H9 (cell line): ENCODE measurements around the gene KRT25. TPM values are rescaled to one million over a fixed set of nuclear protein-coding genes. Genes with fewer than 3 reads are reported as not detected.

Source experiments
- DNase-seq: peaks from one replicate; pipeline ENCODE4 v3.0.0-alpha.2; 2017
- H2AFZ ChIP-seq: one replicate; pipeline ENCODE4 v1.6.1; 2013; ENCODE audit warnings: mild to moderate bottlenecking, low read length, control low read depth, moderate library complexity
- H2AK5ac ChIP-seq: 2 replicates; pipeline ENCODE4 v1.6.1; 2013; ENCODE audit warnings: low read length, control low read depth, mixed read lengths; ENCODE audit not compliant: insufficient read length
- H2BK120ac ChIP-seq: one replicate; pipeline ENCODE4 v1.6.1; 2013; ENCODE audit warnings: low read depth, mild to moderate bottlenecking, low read length, control low read depth, inconsistent platforms; ENCODE audit not compliant: poor library complexity, severe bottlenecking
- H2BK12ac ChIP-seq: 2 replicates; pipeline ENCODE4 v1.6.1; 2013; ENCODE audit warnings: low read length, control low read depth, mixed read lengths, low read depth; ENCODE audit not compliant: insufficient read length
- H2BK15ac ChIP-seq: 2 replicates; pipeline ENCODE4 v1.6.1; 2013; ENCODE audit warnings: low read depth, low read length, control low read depth
- H2BK20ac ChIP-seq: one replicate; pipeline ENCODE4 v1.6.1; 2013; ENCODE audit warnings: low read depth, mild to moderate bottlenecking, low read length, control low read depth, inconsistent platforms; ENCODE audit not compliant: poor library complexity, severe bottlenecking
- H2BK5ac ChIP-seq: 2 replicates; pipeline ENCODE4 v1.6.1; 2013; ENCODE audit warnings: low read length, control low read depth, mixed read lengths; ENCODE audit not compliant: insufficient read length
- H3K14ac ChIP-seq: 2 replicates; pipeline ENCODE4 v1.6.1; 2013; ENCODE audit warnings: low read length, control low read depth; ENCODE audit not compliant: insufficient read depth
- H3K18ac ChIP-seq: 2 replicates; pipeline ENCODE4 v1.6.1; 2013; ENCODE audit warnings: low read depth, mild to moderate bottlenecking, mixed read lengths, low read length, control low read depth; ENCODE audit not compliant: insufficient read length
- H3K23ac ChIP-seq: 2 replicates; pipeline ENCODE4 v1.6.1; 2013; ENCODE audit warnings: low read length, control low read depth, mixed read lengths, low read depth; ENCODE audit not compliant: insufficient read length
- H3K23me2 ChIP-seq: 2 replicates; pipeline ENCODE4 v1.6.1; 2013; ENCODE audit warnings: low read depth, mild to moderate bottlenecking, mixed read lengths, low read length, control low read depth; ENCODE audit not compliant: insufficient read length, poor library complexity, severe bottlenecking
- H3K27ac ChIP-seq: 2 replicates; pipeline ENCODE4 v1.5.1; 2013; ENCODE audit warnings: low read length, control low read depth, mixed read lengths, low read depth; ENCODE audit not compliant: insufficient read length
- H3K27me3 ChIP-seq: 2 replicates; pipeline ENCODE4 v1.6.1; 2013; ENCODE audit warnings: low read length, control low read depth, inconsistent platforms; ENCODE audit not compliant: insufficient read depth
- H3K4ac ChIP-seq: 2 replicates; pipeline ENCODE4 v1.6.1; 2013; ENCODE audit warnings: low read depth, mild to moderate bottlenecking, control low read depth, inconsistent platforms, low read length, moderate library complexity
- H3K4me1 ChIP-seq: 2 replicates; pipeline ENCODE4 v1.6.1; 2013; ENCODE audit warnings: low read length, control low read depth, inconsistent platforms; ENCODE audit not compliant: insufficient read depth
- H3K4me2 ChIP-seq: 2 replicates; pipeline ENCODE4 v1.6.1; 2013; ENCODE audit warnings: low read length, control low read depth, mixed read lengths; ENCODE audit not compliant: insufficient read length, insufficient read depth
- H3K56ac ChIP-seq: 2 replicates; pipeline ENCODE4 v1.6.1; 2013; ENCODE audit warnings: low read depth, mild to moderate bottlenecking, mixed read lengths, low read length, control low read depth; ENCODE audit not compliant: insufficient read length
- H3K79me1 ChIP-seq: 2 replicates; pipeline ENCODE4 v1.6.1; 2013; ENCODE audit warnings: low read depth, mild to moderate bottlenecking, moderate library complexity, low read length, control low read depth, inconsistent platforms; ENCODE audit not compliant: insufficient read depth, poor library complexity, severe bottlenecking
- H3K79me2 ChIP-seq: 2 replicates; pipeline ENCODE4 v1.6.1; 2013; ENCODE audit warnings: low read length, control low read depth, inconsistent platforms; ENCODE audit not compliant: insufficient read depth
- H3K9ac ChIP-seq: 2 replicates; pipeline ENCODE4 v1.6.1; 2013; ENCODE audit warnings: low read length, control low read depth, mixed read lengths; ENCODE audit not compliant: insufficient read length; ENCODE audit errors: extremely low read depth
- H3K9me3 ChIP-seq: one replicate; pipeline ENCODE4 v1.6.1; 2013; ENCODE audit warnings: low read depth, low read length, inconsistent platforms; ENCODE audit not compliant: control insufficient read depth
- H3T11ph ChIP-seq: one replicate; pipeline ENCODE4 v1.6.1; 2013; ENCODE audit warnings: mild to moderate bottlenecking, low read length, control low read depth, inconsistent platforms
- H4K20me1 ChIP-seq: one replicate; pipeline ENCODE4 v1.6.1; 2013; ENCODE audit not compliant: control insufficient read depth, insufficient read length, insufficient read depth
- H4K5ac ChIP-seq: 2 replicates; pipeline ENCODE4 v1.6.1; 2013; ENCODE audit warnings: low read depth, mild to moderate bottlenecking, mixed read lengths, low read length, control low read depth; ENCODE audit not compliant: insufficient read length
- H4K8ac ChIP-seq: replicated peaks from 2 replicates; pipeline ENCODE4 v1.6.1; 2013; ENCODE audit warnings: low read length, control low read depth, mixed read lengths, low read depth; ENCODE audit not compliant: insufficient read length
- H4K91ac ChIP-seq: 2 replicates; pipeline ENCODE4 v1.6.1; 2013; ENCODE audit warnings: low read depth, mild to moderate bottlenecking, moderate library complexity, mixed read lengths, low read length, control low read depth; ENCODE audit not compliant: insufficient read length
- H3K27ac Mint-ChIP-seq, 3 experiments: 2 replicates in 2 of 3; 3 replicates in 1 of 3; pipeline ENCODE4 v1.8.0; 2020 to 2021; ENCODE audit warnings: mixed read lengths in 3 of 3, mild to moderate bottlenecking in 1 of 3, moderate library complexity in 1 of 3
- H3K27me3 Mint-ChIP-seq: 2 replicates; pipeline ENCODE4 v1.8.0; 2021; ENCODE audit warnings: low read depth, mild to moderate bottlenecking, moderate library complexity, mixed read lengths
- H3K36me3 Mint-ChIP-seq, 3 experiments: 2 replicates in 2 of 3; 3 replicates in 1 of 3; pipeline ENCODE4 v1.8.0; 2020 to 2021; ENCODE audit warnings: low read depth in 3 of 3, mixed read lengths in 3 of 3; ENCODE audit not compliant: insufficient read depth in 1 of 3
- H3K4me1 Mint-ChIP-seq, 2 experiments: 2 replicates each; pipeline ENCODE4 v1.8.0; 2020; ENCODE audit warnings: mixed read lengths in 2 of 2
- H3K4me3 Mint-ChIP-seq, 2 experiments: 2 replicates in 1 of 2; 3 replicates in 1 of 2; pipeline ENCODE4 v1.8.0; 2020 to 2021; ENCODE audit warnings: mild to moderate bottlenecking in 2 of 2, mixed read lengths in 2 of 2, moderate library complexity in 1 of 2
- H3K9me3 Mint-ChIP-seq, 2 experiments: 2 replicates in 1 of 2; 3 replicates in 1 of 2; pipeline ENCODE4 v1.8.0; 2020; ENCODE audit warnings: mild to moderate bottlenecking in 2 of 2, mixed read lengths in 2 of 2, moderate library complexity in 1 of 2
- CTCF ChIP-seq: fragments of 200-600 bp; sonication (generic); conservative IDR thresholded peaks from 3 replicates; pipeline ENCODE4 v1.8.0; 2021; ENCODE audit warnings: antibody characterized with exemption, mild to moderate bottlenecking
- WGBS: extraction: QIAGEN DNeasy Blood & Tissue Kit; methylation state at CpG from one replicate; pipeline ENCODE4 v1.1.7; 2013; ENCODE audit warnings: missing lambda C conversion rate, low lambda C conversion rate, mixed read lengths; ENCODE audit not compliant: insufficient read length; ENCODE audit errors: extremely low coverage; 5-methylcytosine and 5-hydroxymethylcytosine counted together
- total RNA-seq: library from RNA; stranded (reverse); gene quantifications from 2 replicates; pipeline ENCODE4 v1.2.1, GENCODE V29; 2021

Gene KRT25
- total RNA-seq, 1 experiment from 2014 or later = not detected

GRCh38 chr17:40777459-40777858, 22.3 kb upstream of the KRT25 start:
- Histone ChIP-seq H4K20me1 (no peaks in the 10 kb centered on the region), H3K9ac (no peak overlapping the region)
- H3K27me3 Mint-ChIP-seq = peaks cover 23% of the 10 kb centered on the region

More at GRCh38 chr17:40777459-40777858, 22.3 kb upstream of the KRT25 start:
- Histone ChIP-seq H2AK5ac (no peak overlapping the region), H3K79me1 (no peaks in the 10 kb centered on the region), H3K56ac (no peak overlapping the region), H2BK15ac (no peak overlapping the region), H3K9me3 (no peaks in the 10 kb centered on the region), H3K18ac (no peak overlapping the region), H3K4me2 (no peak overlapping the region), H3K4me1 (no peaks in the 10 kb centered on the region), H4K5ac (no peak overlapping the region), H2BK120ac (no peak overlapping the region), H2BK12ac (no peak overlapping the region), H3K23me2 (no peaks in the 10 kb centered on the region), H2BK5ac (no peak overlapping the region), H3K27ac (no peak overlapping the region), H2AFZ (no peak overlapping the region), H2BK20ac (no peak overlapping the region), H4K91ac (no peak overlapping the region), H3K14ac (no peak overlapping the region), H3T11ph (no peak overlapping the region), H3K27me3 (no peaks in the 10 kb centered on the region), H3K79me2 (no peaks in the 10 kb centered on the region), H3K23ac (no peak overlapping the region), H4K8ac (no peak overlapping the region), H3K4ac (no peak overlapping the region)
- TF ChIP-seq CTCF = no peak
- H3K27ac Mint-ChIP-seq = no peak overlapping the region
- no peak for DNase-seq
- H3K9me3 Mint-ChIP-seq = no peaks in the 10 kb centered on the region
- no peaks in the 10 kb centered on the region for H3K4me1 Mint-ChIP-seq
- WGBS = no CpG with 5 or more reads among the region's 7 CpGs
- no peak overlapping the region for H3K4me3 Mint-ChIP-seq
- no peaks in the 10 kb centered on the region for H3K36me3 Mint-ChIP-seq
